ENCODE data around the gene TMEM214. TPM values are rescaled to one million over a fixed set of nuclear protein-coding genes. Genes with fewer than 3 reads are reported as not detected.

The TMEM214 gene
- total and polyA plus RNA-seq, 2 experiments from 2014 or later = 50.4 to 75.9 TPM

- H3K4me1 ChIP-seq (ENCODE audit: insufficient read depth) = peaks cover 20% of the 10 kb centered on the region
- 82% methylated on average over 8 of the region's 8 CpGs for WGBS (ENCODE audit: low lambda C conversion rate, missing lambda C conversion rate)
- H3K27me3 ChIP-seq = no peaks in the 10 kb centered on the region
- no peaks in the 10 kb centered on the region for H3K9me2 ChIP-seq (replicated peaks; ENCODE audit: insufficient read depth)
- peaks cover 37% of the 10 kb centered on the region for H3K79me2 ChIP-seq
- peak overlapping the region; percentile 94 for H3K4me3 ChIP-seq
- H4K20me1 ChIP-seq (ENCODE audit: insufficient read depth, poor library complexity, severe bottlenecking) = peaks cover 14% of the 10 kb centered on the region
- H3K27ac ChIP-seq = peak overlapping the region; percentile 97
- DNase-seq (ENCODE audit: low spot score) = no peak
- no peak overlapping the region for H2AFZ ChIP-seq
- no peaks in the 10 kb centered on the region for H3K36me3 ChIP-seq (replicated peaks; ENCODE audit: insufficient read depth, low read depth)
- H3K4me2 ChIP-seq = peak overlapping the region; percentile 94
- TF ChIP-seq EZH2 (IDR thresholded peaks at IDR 0.05; ENCODE audit: borderline replicate concordance) (no peak), EZH2phosphoT487 (IDR thresholded peaks at IDR 0.05; ENCODE audit: low read depth, severe bottlenecking, unreplicated experiment) (no peak), CTCF (IDR thresholded peaks at IDR 0.05; ENCODE audit: poor library complexity) (no peak)
- no peaks in the 10 kb centered on the region for H3K9me3 ChIP-seq (ENCODE audit: low read depth)
Observed at GRCh38 chr2:27069961-27070618, 37.3 kb downstream of the TMEM214 start.

- Histone ChIP-seq H3K27ac (peak overlapping the region; percentile 97), H3K4me1 (ENCODE audit: insufficient read depth) (peaks cover 23% of the 10 kb centered on the region), H3K36me3 (replicated peaks; ENCODE audit: insufficient read depth, low read depth) (no peaks in the 10 kb centered on the region), H3K9me2 (replicated peaks; ENCODE audit: insufficient read depth) (no peaks in the 10 kb centered on the region), H2AFZ (peak overlapping the region; percentile 77), H4K20me1 (ENCODE audit: insufficient read depth, poor library complexity, severe bottlenecking) (peaks cover 14% of the 10 kb centered on the region), H3K27me3 (no peaks in the 10 kb centered on the region), H3K79me2 (peaks cover 35% of the 10 kb centered on the region), H3K4me3 (peak overlapping the region; percentile 94), H3K4me2 (peak overlapping the region; percentile 94), H3K9me3 (ENCODE audit: low read depth) (no peaks in the 10 kb centered on the region)
- no peak for DNase-seq (ENCODE audit: low spot score)
- no peak for TF ChIP-seq EZH2phosphoT487 (IDR thresholded peaks at IDR 0.05; ENCODE audit: low read depth, severe bottlenecking, unreplicated experiment)
- no peak for TF ChIP-seq CTCF (IDR thresholded peaks at IDR 0.05; ENCODE audit: poor library complexity)
- TF ChIP-seq EZH2 (IDR thresholded peaks at IDR 0.05; ENCODE audit: borderline replicate concordance) = no peak
- 12% methylated on average over 11 of the region's 11 CpGs for WGBS (ENCODE audit: low lambda C conversion rate, missing lambda C conversion rate)
Observed at GRCh38 chr2:27070653-27071276, 38.0 kb downstream of the TMEM214 start.

GRCh38 chr2:27071277-27071989 lies 38.7 kb downstream of the TMEM214 start, which contains the start of gene OST4:
TSS of gene OST4 (minus strand) at chr2:27071654.
- Histone ChIP-seq H4K20me1 (ENCODE audit: insufficient read depth, poor library complexity, severe bottlenecking) (peaks cover 14% of the 10 kb centered on the region), H3K27ac (peak within 1 kb of the TSS; percentile 98), H3K4me1 (ENCODE audit: insufficient read depth) (peaks cover 23% of the 10 kb centered on the region), H3K4me2 (peak within 1 kb of the TSS; percentile 94), H3K79me2 (peaks cover 35% of the 10 kb centered on the region), H3K9me2 (replicated peaks; ENCODE audit: insufficient read depth) (no peaks in the 10 kb centered on the region), H2AFZ (peak within 1 kb of the TSS; percentile 77), H3K36me3 (replicated peaks; ENCODE audit: insufficient read depth, low read depth) (no peaks in the 10 kb centered on the region), H3K4me3 (peak within 1 kb of the TSS; percentile 94), H3K27me3 (no peaks in the 10 kb centered on the region), H3K9me3 (ENCODE audit: low read depth) (no peaks in the 10 kb centered on the region)
- no peak for TF ChIP-seq CTCF (IDR thresholded peaks at IDR 0.05; ENCODE audit: poor library complexity)
- DNase-seq (ENCODE audit: low spot score) = peak; percentile 98
- 5% methylated on average over 54 of the region's 86 CpGs for WGBS (ENCODE audit: low lambda C conversion rate, missing lambda C conversion rate)
